GM19099 (cell line): ENCODE results near the gene PEAK3.
A peak's percentile ranks its signal among the peaks of the same experiment; 100 is the strongest.

ENCODE experiments used
- POLR2A ChIP-seq: IDR thresholded peaks from 3 replicates; pipeline ENCODE4 v1.6.1; 2011; ENCODE audit warnings: low read depth; ENCODE audit not compliant: insufficient read length; ENCODE audit errors: extremely low read depth

PEAK3 gene

GRCh38 chr19:2268861-2269243 lies 13.1 kb downstream of the PEAK3 start:
- TF ChIP-seq POLR2A = no peak

GRCh38 chr19:2268480-2268830 lies 13.5 kb downstream of the PEAK3 start:
- TF ChIP-seq POLR2A = no peak

DNA sequence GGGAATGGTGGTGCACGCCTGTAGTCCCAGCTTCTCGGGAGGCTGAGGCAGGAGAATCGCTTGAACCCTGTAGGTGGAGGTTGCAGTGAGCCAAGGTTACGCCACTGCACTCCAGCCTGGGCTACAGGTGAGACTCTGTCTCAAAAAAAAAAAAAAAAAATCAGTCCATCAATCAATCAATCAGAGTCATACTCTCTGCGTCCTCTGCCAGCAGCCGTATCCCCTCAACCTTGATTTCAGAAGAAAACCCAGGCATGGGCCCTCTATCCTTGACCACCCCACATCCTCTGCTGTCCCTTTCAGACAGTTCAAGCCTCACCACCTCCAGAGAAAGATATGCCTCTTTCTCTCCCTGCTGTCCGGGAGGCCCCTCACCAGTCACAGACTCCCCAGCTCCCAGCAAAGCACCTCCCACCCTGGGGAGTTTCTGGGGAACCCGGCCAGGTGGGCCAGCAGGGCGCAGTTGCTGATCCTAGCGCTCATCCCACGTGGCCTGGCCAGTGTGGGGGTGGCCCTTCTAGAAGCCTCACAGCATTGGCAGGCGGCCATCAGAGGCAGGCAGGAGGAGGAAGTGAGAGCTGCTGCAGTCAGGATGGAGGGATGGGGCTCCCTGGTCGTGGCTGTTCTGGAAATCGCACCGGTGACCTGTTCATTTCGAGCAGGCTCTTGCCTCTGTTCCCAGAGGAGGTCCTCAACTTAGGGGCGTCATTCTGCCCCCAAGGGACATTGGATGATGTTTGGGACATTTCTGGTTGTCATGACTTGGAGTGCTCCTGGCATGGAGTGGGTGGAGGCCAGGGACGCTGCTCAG lies 15.6 kb downstream of the PEAK3 start:
- TF ChIP-seq POLR2A = peak; percentile 51

DNA sequence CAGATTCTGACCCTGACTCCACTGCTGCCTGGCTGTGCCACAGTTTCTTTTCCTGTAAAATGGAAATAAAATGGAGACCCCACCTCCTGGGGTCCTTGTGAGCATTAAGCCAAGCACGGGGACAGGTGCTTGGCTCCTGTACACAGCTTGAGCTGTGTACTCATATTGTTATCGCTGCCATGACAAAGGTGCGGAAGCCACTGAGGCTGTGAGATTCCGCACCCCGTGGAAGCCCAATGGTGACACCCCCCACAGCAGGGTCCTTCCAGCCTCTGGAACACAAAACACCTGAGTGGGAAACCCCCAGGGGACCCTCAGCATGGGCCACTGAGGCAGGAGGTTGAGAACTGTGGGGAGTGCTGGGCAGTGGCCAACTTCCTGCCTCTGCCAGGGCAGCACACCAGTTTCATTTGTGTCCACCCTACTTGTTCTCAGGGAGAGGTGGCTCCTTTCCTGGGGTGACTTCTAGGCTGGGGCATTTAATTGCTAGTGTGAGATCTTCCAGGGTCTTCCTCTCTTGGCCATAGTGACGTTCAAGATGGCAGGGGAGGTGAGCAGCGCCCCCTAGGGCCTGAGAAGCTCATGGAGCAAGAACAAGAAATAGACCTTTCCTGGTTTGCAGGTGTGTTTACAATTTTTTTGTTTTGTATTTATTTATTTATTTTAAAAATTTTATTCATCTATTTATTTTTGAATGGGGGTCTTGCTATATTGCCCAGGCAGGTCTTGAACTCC lies 20.4 kb downstream of the PEAK3 start:
- no peak for TF ChIP-seq POLR2A

DNA sequence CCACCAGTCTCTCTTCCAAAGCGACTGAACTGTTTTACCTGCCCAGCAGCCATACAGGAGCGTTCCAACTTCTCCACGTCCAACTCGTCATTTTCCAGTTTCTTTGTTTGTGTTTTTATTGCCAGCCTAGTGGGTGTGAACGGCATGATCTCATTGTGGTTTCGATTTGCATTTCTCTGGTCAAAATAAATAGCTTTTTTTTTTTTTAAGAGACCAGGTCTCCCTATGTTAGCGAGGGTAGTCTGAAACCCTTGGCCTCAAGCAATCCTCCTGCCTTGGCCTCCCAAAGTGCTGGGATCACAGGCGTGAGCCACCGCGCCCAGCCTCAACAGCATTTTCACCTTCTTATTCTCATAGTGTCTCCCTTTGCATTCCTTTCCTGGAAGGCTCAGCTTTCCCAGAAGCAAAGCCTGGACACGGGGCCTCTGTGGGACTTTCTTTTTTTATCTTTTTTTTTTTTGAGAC lies 21.6 kb downstream of the PEAK3 start:
- no peak for TF ChIP-seq POLR2A

DNA sequence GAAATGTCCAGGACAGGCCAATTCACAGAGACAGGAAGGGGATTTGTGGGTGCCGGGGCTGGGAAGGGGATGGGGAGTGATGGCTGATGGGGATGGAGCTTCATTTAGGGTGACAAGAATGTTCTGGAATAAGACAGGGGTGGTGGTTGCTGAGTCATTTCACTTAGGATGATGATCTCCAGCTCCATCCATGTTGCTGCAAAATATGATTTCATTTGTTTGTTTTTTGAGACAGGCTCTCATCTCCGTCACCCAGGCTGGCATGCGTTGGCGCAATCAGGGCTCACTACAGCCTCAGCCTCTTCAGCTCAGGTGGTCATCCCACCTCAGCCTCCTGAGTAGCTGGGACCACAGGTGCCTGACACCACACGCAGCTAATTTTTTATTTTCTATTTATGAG lies 22.6 kb downstream of the PEAK3 start:
- no peak for TF ChIP-seq POLR2A

GRCh38 chr19:2255982-2256685 lies 25.8 kb downstream of the PEAK3 start, which contains the start of gene JSRP1:
Gene JSRP1, minus strand, starts transcription at chr19:2256417. Its CDS starts 1,103 bp downstream, at chr19:2255314.
- TF ChIP-seq POLR2A = no peak

DNA sequence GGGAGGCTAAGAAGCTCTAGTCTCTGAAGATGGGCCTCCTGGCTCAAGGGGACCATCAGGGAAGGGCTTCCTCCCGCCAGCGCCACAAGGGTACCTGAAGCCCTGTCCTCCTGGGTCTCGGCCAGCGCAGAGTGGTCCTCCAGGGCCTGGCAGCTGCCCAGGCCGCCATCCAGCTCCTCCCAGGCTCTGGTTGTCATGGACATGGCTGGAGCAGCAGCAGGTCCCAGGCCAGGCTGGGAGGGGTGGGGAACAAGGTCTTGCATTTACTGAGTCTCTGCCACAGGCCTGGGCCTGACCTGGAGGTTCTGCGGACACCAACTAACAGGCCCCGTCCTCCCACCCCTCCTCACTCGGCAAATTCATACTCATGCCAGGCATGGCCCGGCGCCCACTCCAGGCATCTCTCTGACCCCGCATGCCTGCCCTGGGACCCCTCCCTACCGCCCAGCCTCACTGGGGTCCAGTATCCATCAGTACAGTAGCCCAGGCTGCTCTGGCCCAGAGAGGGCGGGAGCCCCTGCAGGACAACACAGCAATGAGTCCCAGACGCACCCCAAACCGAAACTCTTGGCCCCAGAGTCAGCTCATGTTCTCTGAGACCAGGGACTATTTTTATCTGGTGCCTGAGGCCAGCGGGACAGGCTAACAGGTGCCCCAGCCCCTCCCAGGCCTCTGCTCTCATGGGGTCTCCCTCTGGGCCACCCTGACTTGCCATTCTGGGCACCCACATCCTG lies 26.7 kb downstream of the PEAK3 start:
- no peak for TF ChIP-seq POLR2A

- no peak for TF ChIP-seq POLR2A
Measured at GRCh38 chr19:2254064-2254872, 27.7 kb downstream of the PEAK3 start.

DNA sequence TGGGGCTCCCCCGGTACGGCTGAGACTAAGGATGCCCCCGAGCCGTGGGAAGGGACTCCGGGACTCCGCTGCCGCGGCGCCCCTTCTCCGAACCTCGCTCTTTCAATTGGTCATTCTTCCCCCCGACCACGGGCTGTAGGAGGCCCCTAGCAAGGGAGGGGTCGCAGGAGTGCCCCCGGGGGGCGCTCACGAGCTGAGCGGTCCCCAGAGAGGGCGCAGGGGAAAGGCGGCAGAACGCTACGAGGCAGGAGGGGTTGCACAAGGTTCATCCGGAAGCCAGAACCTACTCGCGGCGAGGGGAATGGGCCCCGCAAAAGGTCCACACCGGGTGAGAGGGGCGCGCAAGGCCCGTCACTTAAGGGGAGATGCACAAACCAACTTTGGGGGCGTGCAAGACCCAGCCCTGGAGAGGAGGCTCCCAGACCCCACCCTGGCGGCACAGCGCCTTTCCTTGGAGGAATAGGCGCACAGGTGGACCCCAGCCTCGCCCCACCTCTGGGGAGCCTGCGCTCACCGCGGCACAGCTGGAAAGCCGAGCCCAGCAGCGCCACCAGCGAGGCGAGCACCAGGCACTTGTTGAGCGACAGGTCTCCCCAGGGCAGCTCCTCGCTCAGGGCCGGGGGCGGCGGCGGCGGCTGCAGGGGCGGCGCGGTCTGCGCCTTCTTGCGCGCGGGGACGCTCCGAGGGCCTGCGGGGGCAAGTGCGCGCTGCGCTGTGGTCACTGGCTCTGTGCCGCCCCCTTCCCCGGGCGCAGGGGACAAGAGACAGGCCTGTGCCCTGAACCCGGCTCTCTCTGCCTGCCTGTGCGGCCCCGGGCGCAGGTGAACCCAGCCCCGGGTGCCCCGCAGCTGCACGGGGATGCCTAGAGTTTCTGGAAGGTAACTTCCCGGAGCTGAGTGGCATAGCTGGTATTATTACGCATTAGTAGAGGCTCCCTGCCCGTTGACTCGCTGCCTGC lies 28.6 kb downstream of the PEAK3 start:
- no peak for TF ChIP-seq POLR2A

DNA sequence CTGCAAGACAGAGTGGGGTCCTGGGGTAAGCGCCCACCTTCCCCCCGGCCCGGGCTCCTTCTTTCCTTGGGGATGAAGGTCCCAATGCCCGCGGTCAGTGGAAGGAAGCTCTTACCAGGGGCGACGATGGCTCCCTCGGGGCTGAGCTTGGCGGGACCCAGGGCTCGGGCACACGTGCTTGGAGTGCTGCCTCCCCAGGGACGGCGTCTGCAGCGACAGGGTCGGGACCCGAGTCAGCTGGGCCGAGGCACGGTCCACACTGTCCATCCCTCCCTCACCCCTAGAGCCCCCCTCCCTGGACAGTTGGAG lies 29.2 kb downstream of the PEAK3 start:
- no peak for TF ChIP-seq POLR2A

GRCh38 chr19:2252055-2252796 lies 29.7 kb downstream of the PEAK3 start:
- TF ChIP-seq POLR2A = no peak
